HEK293 (cell line): ENCODE data around the gene AATF.

Experiments used
- BCL11B ChIP-seq: fragments of 450-650 bp; formaldehyde crosslinking; IDR thresholded peaks from 2 replicates; pipeline ENCODE4 v1.5.1; 2016; ENCODE audit warnings: low read depth, missing biosample characterization, missing genetic modification characterization
- FEZF1 ChIP-seq: fragments of 450-650 bp; formaldehyde crosslinking; IDR thresholded peaks from 2 replicates; pipeline ENCODE4 v1.5.1; 2016; ENCODE audit warnings: missing biosample characterization, missing genetic modification characterization
- TCF7L2 ChIP-seq: IDR thresholded peaks from 2 replicates; pipeline ENCODE4 v1.6.1; 2011; ENCODE audit warnings: low read depth, mild to moderate bottlenecking, inconsistent platforms, low read length, moderate library complexity, borderline replicate concordance
- ZNF146 ChIP-seq: fragments of 450-650 bp; formaldehyde crosslinking; IDR thresholded peaks from 2 replicates; pipeline ENCODE4 v1.5.1; 2016; ENCODE audit warnings: missing biosample characterization, missing genetic modification characterization
- ZNF175 ChIP-seq: fragments of 450-650 bp; formaldehyde crosslinking; IDR thresholded peaks from 2 replicates; pipeline ENCODE4 v1.5.1; 2016; ENCODE audit warnings: missing biosample characterization, missing genetic modification characterization
- ZNF23 ChIP-seq: fragments of 450-650 bp; formaldehyde crosslinking; IDR thresholded peaks from 2 replicates; pipeline ENCODE4 v1.5.1; 2016; ENCODE audit warnings: missing biosample characterization, missing genetic modification characterization, borderline replicate concordance
- ZNF248 ChIP-seq: fragments of 450-650 bp; formaldehyde crosslinking; IDR thresholded peaks from 2 replicates; pipeline ENCODE4 v1.5.1; 2017; ENCODE audit warnings: missing biosample characterization, missing genetic modification characterization
- ZNF585B ChIP-seq: fragments of 450-650 bp; formaldehyde crosslinking; IDR thresholded peaks from 2 replicates; pipeline ENCODE4 v1.5.1; 2016; ENCODE audit warnings: missing biosample characterization, missing genetic modification characterization
- TF ChIP-seq, protein P1 (sequence below): fragments of 450-650 bp; formaldehyde crosslinking; IDR thresholded peaks from 2 replicates; pipeline ENCODE4 v1.5.1; 2017; ENCODE audit warnings: missing biosample characterization, missing genetic modification characterization
- TF ChIP-seq, protein P2 (sequence below): fragments of 450-650 bp; formaldehyde crosslinking; IDR thresholded peaks from 2 replicates; pipeline ENCODE4 v1.5.1; 2016; ENCODE audit warnings: missing biosample characterization, missing genetic modification characterization

AATF gene

DNA sequence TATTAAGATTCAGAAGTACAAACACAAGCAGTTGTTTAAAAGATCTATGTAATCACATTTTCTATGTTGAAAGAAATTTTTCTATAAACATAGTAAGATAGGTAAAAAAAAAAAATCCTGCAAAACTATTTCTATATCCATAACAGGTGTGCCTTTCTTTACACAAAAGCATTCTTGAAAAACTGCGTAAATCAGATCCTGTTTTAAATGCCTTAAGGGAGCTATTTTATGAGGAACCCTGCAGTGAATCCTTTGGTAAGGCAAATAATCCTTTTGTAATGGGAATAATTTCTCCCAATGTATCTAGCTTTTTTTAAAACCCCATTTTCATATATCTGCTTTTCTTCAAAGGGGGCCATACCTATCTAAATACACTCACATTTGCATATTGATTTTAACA is 157.3 kb downstream of the AATF start (continued):
- TF ChIP-seq, protein P1, sequence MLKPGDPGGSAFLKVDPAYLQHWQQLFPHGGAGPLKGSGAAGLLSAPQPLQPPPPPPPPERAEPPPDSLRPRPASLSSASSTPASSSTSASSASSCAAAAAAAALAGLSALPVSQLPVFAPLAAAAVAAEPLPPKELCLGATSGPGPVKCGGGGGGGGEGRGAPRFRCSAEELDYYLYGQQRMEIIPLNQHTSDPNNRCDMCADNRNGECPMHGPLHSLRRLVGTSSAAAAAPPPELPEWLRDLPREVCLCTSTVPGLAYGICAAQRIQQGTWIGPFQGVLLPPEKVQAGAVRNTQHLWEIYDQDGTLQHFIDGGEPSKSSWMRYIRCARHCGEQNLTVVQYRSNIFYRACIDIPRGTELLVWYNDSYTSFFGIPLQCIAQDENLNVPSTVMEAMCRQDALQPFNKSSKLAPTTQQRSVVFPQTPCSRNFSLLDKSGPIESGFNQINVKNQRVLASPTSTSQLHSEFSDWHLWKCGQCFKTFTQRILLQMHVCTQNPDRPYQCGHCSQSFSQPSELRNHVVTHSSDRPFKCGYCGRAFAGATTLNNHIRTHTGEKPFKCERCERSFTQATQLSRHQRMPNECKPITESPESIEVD, result peak; percentile 86
- TF ChIP-seq ZNF248 (no peak), ZNF146 (tag by site-specific recombination) (no peak), TCF7L2 (0 out of 2 replicates have a peak, but pooled peaks have one; percentile 38), BCL11B (tag by site-specific recombination) (no peak), ZNF585B (tag by site-specific recombination) (no peak), FEZF1 (tag by site-specific recombination) (no peak), ZNF23 (tag by site-specific recombination) (no peak), ZNF175 (tag by site-specific recombination) (no peak)
- TF ChIP-seq, protein P2, sequence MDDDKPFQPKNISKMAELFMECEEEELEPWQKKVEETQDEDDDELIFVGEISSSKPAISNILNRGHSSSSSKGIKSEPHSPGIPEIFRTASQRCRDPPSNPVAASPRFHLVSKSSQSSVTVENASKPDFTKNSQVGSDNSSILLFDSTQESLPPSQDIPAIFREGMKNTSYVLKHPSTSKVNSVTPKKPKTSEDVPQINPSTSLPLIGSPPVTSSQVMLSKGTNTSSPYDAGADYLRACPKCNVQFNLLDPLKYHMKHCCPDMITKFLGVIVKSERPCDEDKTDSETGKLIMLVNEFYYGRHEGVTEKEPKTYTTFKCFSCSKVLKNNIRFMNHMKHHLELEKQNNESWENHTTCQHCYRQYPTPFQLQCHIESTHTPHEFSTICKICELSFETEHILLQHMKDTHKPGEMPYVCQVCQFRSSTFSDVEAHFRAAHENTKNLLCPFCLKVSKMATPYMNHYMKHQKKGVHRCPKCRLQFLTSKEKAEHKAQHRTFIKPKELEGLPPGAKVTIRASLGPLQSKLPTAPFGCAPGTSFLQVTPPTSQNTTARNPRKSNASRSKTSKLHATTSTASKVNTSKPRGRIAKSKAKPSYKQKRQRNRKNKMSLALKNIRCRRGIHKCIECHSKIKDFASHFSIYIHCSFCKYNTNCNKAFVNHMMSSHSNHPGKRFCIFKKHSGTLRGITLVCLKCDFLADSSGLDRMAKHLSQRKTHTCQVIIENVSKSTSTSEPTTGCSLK (tag by site-specific recombination), result no peak
